Mesendoderm (in vitro differentiated cells): ENCODE measurements around the gene SLC38A8.

Experiments
- DNase-seq: peaks from one replicate; pipeline ENCODE4 v3.0.0; 2013
- H2AK5ac ChIP-seq: 2 replicates; pipeline ENCODE4 v1.6.1; 2013; ENCODE audit warnings: low read length, inconsistent platforms
- H2BK120ac ChIP-seq: 2 replicates; pipeline ENCODE4 v1.6.1; 2013; ENCODE audit warnings: low read depth, mild to moderate bottlenecking, low read length, moderate library complexity, mixed read lengths
- H2BK15ac ChIP-seq: replicated peaks from 2 replicates; pipeline ENCODE4 v1.6.1; 2013; ENCODE audit warnings: low read depth, mild to moderate bottlenecking, moderate library complexity
- H2BK5ac ChIP-seq: 2 replicates; pipeline ENCODE4 v1.6.1; 2013; ENCODE audit warnings: low read length, inconsistent platforms
- H3K18ac ChIP-seq: 2 replicates; pipeline ENCODE4 v1.6.1; 2013; ENCODE audit warnings: mild to moderate bottlenecking, low read length, mixed read lengths
- H3K23ac ChIP-seq: one replicate; pipeline ENCODE4 v1.6.1; 2013; ENCODE audit warnings: low read length
- H3K27ac ChIP-seq: 2 replicates; pipeline ENCODE4 v1.5.1; 2013; ENCODE audit warnings: low read depth, mild to moderate bottlenecking, inconsistent platforms, low read length, moderate library complexity
- H3K27me3 ChIP-seq: 2 replicates; pipeline ENCODE4 v1.6.1; 2013; ENCODE audit warnings: low read length, control low read depth, mild to moderate bottlenecking, inconsistent platforms; ENCODE audit not compliant: insufficient read depth, poor library complexity
- H3K36me3 ChIP-seq: 2 replicates; pipeline ENCODE4 v1.6.1; 2013; ENCODE audit warnings: low read length, inconsistent platforms; ENCODE audit not compliant: control insufficient read depth, insufficient read depth
- H3K4ac ChIP-seq: one replicate; pipeline ENCODE4 v1.6.1; 2013; ENCODE audit warnings: low read depth, mild to moderate bottlenecking, low read length, moderate library complexity
- H3K4me1 ChIP-seq: 2 replicates; pipeline ENCODE4 v1.6.1; 2013; ENCODE audit warnings: low read depth, low read length, inconsistent platforms; ENCODE audit not compliant: control insufficient read depth
- H3K4me2 ChIP-seq: 2 replicates; pipeline ENCODE4 v1.6.1; 2013; ENCODE audit warnings: low read length
- H3K4me3 ChIP-seq: 2 replicates; pipeline ENCODE4 v1.5.1; 2013; ENCODE audit warnings: mild to moderate bottlenecking, low read length
- H3K56ac ChIP-seq: one replicate; pipeline ENCODE4 v1.6.1; 2013; ENCODE audit warnings: low read length
- H3K79me1 ChIP-seq: 2 replicates; pipeline ENCODE4 v1.6.1; 2013; ENCODE audit warnings: low read length, inconsistent platforms
- H3K79me2 ChIP-seq: 2 replicates; pipeline ENCODE4 v1.6.1; 2013; ENCODE audit warnings: mild to moderate bottlenecking, low read length; ENCODE audit not compliant: control insufficient read depth, insufficient read depth
- H3K9ac ChIP-seq: 2 replicates; pipeline ENCODE4 v1.6.1; 2013; ENCODE audit warnings: low read length, inconsistent platforms
- H4K5ac ChIP-seq: one replicate; pipeline ENCODE4 v1.6.1; 2013; ENCODE audit warnings: low read length
- H4K8ac ChIP-seq: one replicate; pipeline ENCODE4 v1.6.1; 2013; ENCODE audit warnings: low read depth, mild to moderate bottlenecking, control low read depth, low read length, moderate library complexity
- WGBS: extraction: QIAGEN DNeasy Blood & Tissue Kit; methylation state at CpG from one replicate; pipeline ENCODE4 v1.1.7; 2013; ENCODE audit warnings: low lambda C conversion rate, missing lambda C conversion rate; ENCODE audit not compliant: insufficient coverage; ENCODE audit errors: extremely low coverage; 5-methylcytosine and 5-hydroxymethylcytosine counted together

Gene SLC38A8

GRCh38 chr16:84038469-84038868 is 4.1 kb downstream of the SLC38A8 start:
- Histone ChIP-seq H2BK120ac (no peak overlapping the region), H4K5ac (no peak overlapping the region), H3K27ac (no peak overlapping the region), H4K8ac (no peak overlapping the region), H3K18ac (no peak overlapping the region), H3K23ac (no peak overlapping the region), H3K56ac (no peak overlapping the region), H3K27me3 (no peaks in the 10 kb centered on the region), H3K4me1 (no peaks in the 10 kb centered on the region), H3K79me1 (no peaks in the 10 kb centered on the region), H2BK5ac (no peak overlapping the region), H3K36me3 (no peaks in the 10 kb centered on the region), H2AK5ac (no peak overlapping the region), H3K9ac (no peak overlapping the region), H3K4me3 (no peak overlapping the region), H2BK15ac (no peak overlapping the region), H3K4ac (no peak overlapping the region), H3K79me2 (no peaks in the 10 kb centered on the region), H3K4me2 (no peak overlapping the region)
- no peak for DNase-seq
- no CpG with 5 or more reads among the region's 12 CpGs for WGBS

GRCh38 chr16:84036982-84037425 is 5.6 kb downstream of the SLC38A8 start:
- H3K27ac ChIP-seq, result no peak overlapping the region
- no peaks in the 10 kb centered on the region for H3K4me1 ChIP-seq
- H3K79me2 ChIP-seq, result no peaks in the 10 kb centered on the region
- no peak overlapping the region for H3K18ac ChIP-seq
- no peak for DNase-seq
- no peaks in the 10 kb centered on the region for H3K36me3 ChIP-seq
- no peak overlapping the region for H3K23ac ChIP-seq
- H2BK15ac ChIP-seq, result no peak overlapping the region
- no peak overlapping the region for H3K9ac ChIP-seq
- no peak overlapping the region for H3K56ac ChIP-seq
- H3K27me3 ChIP-seq, result no peaks in the 10 kb centered on the region
- no CpG with 5 or more reads among the region's 8 CpGs for WGBS
- no peak overlapping the region for H2BK5ac ChIP-seq
- H2BK120ac ChIP-seq, result no peak overlapping the region
- H2AK5ac ChIP-seq, result no peak overlapping the region
- no peak overlapping the region for H4K8ac ChIP-seq
- no peaks in the 10 kb centered on the region for H3K79me1 ChIP-seq
- no peak overlapping the region for H3K4me2 ChIP-seq
- no peak overlapping the region for H4K5ac ChIP-seq
- H3K4ac ChIP-seq, result no peak overlapping the region
- no peak overlapping the region for H3K4me3 ChIP-seq

DNA sequence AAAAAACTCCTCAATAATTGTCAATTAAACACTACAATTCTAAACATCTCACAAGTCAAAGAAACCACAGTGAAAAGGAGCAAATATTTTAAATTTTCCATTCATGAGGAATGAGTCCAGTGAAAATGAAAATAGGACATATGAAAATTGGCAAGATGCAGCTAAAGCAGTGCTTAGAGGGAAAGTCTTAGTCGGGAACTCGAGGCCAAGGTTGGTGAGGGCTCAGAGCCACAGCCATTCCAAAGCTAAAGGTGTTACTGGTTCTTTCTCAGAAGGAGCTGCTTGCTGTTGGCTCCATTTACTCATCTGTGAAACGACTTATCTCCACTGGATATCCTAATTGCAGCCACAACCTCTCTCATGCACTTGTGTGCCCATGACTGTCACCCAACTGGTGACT is 6.5 kb downstream of the SLC38A8 start:
- Histone ChIP-seq H3K23ac (no peak overlapping the region), H3K4me3 (no peak overlapping the region), H3K9ac (no peak overlapping the region), H2BK120ac (no peak overlapping the region), H3K18ac (no peak overlapping the region), H2AK5ac (no peak overlapping the region), H3K79me2 (no peaks in the 10 kb centered on the region), H4K5ac (no peak overlapping the region), H3K4ac (no peak overlapping the region), H3K79me1 (no peaks in the 10 kb centered on the region), H3K56ac (no peak overlapping the region), H3K4me1 (no peaks in the 10 kb centered on the region), H3K4me2 (no peak overlapping the region), H2BK5ac (no peak overlapping the region), H3K36me3 (no peaks in the 10 kb centered on the region), H4K8ac (no peak overlapping the region), H2BK15ac (no peak overlapping the region), H3K27me3 (no peaks in the 10 kb centered on the region), H3K27ac (no peak overlapping the region)
- DNase-seq, result no peak
- WGBS, result no CpG with 5 or more reads among the region's 3 CpGs

DNA sequence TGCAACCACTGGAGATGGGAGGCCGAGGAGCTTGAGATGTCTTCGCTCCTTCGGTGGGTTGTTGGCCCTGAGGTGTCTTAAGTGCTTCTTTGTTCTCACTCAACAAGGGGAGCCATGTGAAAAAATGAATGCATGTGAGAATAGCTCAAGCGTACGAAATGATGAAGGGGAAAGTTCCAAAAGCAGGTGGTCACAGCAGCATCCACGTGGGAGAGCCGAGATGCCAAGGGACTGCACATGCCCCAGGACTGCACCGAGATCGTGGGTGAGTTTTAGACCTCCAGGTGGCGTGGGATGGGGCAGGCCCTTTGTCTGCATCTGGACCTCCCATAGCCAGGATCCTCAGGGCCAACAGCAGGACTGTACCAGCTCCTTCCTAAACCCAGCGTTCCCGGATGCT is 8.1 kb downstream of the SLC38A8 start:
- Histone ChIP-seq H3K27ac (no peak overlapping the region), H3K4me2 (no peak overlapping the region), H2BK5ac (no peak overlapping the region), H3K18ac (no peak overlapping the region), H3K36me3 (no peaks in the 10 kb centered on the region), H3K27me3 (no peaks in the 10 kb centered on the region), H4K5ac (no peak overlapping the region), H3K79me2 (no peaks in the 10 kb centered on the region), H3K4me3 (no peak overlapping the region), H2BK15ac (no peak overlapping the region), H3K23ac (no peak overlapping the region), H3K56ac (no peak overlapping the region), H3K79me1 (no peaks in the 10 kb centered on the region), H3K4ac (no peak overlapping the region), H2AK5ac (no peak overlapping the region), H3K9ac (no peak overlapping the region), H3K4me1 (no peaks in the 10 kb centered on the region), H2BK120ac (no peak overlapping the region), H4K8ac (no peak overlapping the region)
- WGBS, result no CpG with 5 or more reads among the region's 12 CpGs
- DNase-seq, result no peak

GRCh38 chr16:84033251-84034195 is 9.1 kb downstream of the SLC38A8 start:
- Histone ChIP-seq H3K36me3 (no peaks in the 10 kb centered on the region), H3K9ac (no peak overlapping the region), H4K5ac (no peak overlapping the region), H2BK15ac (no peak overlapping the region), H3K4me1 (no peaks in the 10 kb centered on the region), H3K27me3 (no peaks in the 10 kb centered on the region), H3K4me2 (no peak overlapping the region), H3K56ac (no peak overlapping the region), H3K27ac (no peak overlapping the region), H2BK5ac (no peak overlapping the region), H2BK120ac (no peak overlapping the region), H3K4me3 (no peak overlapping the region), H3K23ac (no peak overlapping the region), H3K79me2 (no peaks in the 10 kb centered on the region), H3K79me1 (no peaks in the 10 kb centered on the region), H2AK5ac (no peak overlapping the region), H3K4ac (no peak overlapping the region), H3K18ac (no peak overlapping the region), H4K8ac (no peak overlapping the region)
- no CpG with 5 or more reads among the region's 25 CpGs for WGBS
- no peak for DNase-seq
